NCI-H2081 treated with DMSO at 0.1 percent for 48 hours (cell line): ENCODE results near the gene ERC2.

ENCODE experiments used
- DNase-seq: peaks from one replicate; lab custom pipeline; 2025; lab: John Stamatoyannopoulos, UW

The ERC2 gene

GRCh38 chr3:55988905-55989304, 479.4 kb downstream of the ERC2 start:
- no peak for DNase-seq

- DNase-seq, result no peak
Measured at GRCh38 chr3:55984626-55985025, 483.6 kb downstream of the ERC2 start.

GRCh38 chr3:55978953-55979352, 489.3 kb downstream of the ERC2 start:
- no peak for DNase-seq

DNA sequence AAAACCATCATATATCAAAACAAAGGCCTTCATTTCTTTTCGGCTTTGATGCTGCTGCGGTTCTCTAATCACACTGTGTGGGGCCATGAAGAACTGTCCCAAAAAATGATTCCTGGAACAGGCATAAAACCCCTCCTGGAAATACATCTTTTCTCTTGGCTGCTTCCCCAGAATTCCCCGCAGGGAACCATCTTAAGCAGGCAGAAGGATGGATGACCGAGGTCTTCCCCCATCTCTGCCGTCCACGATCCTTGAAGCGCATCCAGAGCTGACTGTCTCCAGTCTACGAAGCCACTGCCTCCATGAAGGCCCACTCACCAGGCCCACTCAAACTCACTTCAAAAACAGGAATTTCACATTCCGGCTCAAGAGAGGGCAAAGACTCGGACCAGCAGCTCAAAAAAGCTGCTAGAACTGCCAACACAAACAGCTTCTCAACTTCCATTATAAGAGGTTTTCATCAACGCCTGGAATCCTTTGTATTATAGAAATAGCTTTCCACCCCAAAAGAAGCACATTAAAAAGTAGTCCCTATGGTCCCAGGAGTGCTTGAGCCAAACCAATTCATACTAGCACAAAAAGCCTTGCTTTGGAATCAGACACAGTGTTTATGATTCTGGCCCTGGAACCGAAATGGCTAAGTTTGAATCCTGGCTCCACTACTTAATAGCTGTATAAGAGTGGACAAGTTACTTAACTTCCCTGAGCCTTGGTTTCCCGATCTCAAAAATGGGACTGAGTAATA, 493.7 kb downstream of the ERC2 start:
- no peak for DNase-seq

DNA sequence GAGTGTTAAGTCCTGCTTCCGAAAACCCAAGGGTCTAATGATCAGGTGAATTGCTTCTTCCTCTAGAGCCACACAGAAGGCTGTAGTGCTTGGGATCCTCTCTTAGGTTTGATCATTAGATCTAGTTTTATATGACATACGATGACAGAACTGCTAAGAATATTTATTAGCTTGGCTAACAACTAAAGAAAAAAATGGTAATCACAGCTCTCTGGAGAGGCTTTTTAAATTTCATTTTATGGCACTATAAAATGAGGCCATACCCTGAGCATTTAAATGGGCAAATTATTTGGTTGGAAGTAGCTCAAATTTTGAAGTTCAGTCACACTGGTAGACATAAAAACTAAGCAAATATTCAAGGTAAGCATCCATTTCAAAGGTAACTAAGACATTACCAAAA, 498.6 kb downstream of the ERC2 start:
- DNase-seq, result no peak

DNA sequence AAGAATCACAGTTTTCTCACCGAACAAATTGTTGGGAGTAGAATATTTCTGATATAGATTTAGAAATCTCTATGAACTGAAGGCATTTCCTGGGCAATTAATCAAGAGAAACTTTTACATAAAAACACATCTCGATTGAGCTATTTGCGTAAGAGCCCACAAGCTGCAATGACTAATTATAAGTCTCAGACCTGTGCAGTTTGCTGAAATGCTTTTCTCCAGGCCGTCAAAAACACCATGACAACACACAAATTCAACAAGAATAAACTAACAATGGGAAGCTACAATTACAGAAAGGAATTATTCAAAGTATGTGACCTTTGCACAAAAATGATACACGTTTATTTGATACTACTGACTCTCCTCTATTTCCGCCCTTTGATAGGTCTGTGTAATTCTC, 499.9 kb downstream of the ERC2 start:
- no peak for DNase-seq

- DNase-seq, result no peak
Measured at GRCh38 chr3:55966566-55966965, 501.7 kb downstream of the ERC2 start.

GRCh38 chr3:55965776-55966175, 502.5 kb downstream of the ERC2 start:
- DNase-seq, result no peak

DNA sequence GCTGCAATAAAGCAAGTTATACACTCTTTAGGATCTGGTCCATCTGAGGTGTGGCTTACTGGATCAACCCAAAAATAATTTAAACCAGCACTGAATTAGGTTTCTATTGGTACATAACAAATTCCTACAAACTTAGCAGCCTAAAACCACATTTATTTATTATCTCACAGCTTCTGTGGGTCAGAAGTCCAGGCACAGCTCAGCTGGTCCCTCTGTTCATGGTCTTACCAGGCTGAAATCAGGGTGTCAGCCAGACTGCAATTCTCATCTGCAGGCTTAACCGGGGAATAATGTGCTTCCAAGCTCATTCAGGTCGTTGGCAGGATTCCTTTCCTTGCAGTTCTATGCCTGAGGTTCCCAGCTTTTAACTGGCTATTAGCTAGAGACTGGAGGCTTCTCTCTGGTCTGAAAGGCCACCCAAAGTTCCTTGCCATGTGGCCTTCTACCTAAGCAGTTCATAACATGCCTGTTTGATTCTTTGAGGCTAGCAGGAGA, 503.7 kb downstream of the ERC2 start:
- DNase-seq, result no peak

- peak; percentile 2 for DNase-seq
Measured at GRCh38 chr3:55963601-55964000, 504.7 kb downstream of the ERC2 start.

- DNase-seq, result no peak
Measured at GRCh38 chr3:55959471-55960080, 508.7 kb downstream of the ERC2 start.

DNA sequence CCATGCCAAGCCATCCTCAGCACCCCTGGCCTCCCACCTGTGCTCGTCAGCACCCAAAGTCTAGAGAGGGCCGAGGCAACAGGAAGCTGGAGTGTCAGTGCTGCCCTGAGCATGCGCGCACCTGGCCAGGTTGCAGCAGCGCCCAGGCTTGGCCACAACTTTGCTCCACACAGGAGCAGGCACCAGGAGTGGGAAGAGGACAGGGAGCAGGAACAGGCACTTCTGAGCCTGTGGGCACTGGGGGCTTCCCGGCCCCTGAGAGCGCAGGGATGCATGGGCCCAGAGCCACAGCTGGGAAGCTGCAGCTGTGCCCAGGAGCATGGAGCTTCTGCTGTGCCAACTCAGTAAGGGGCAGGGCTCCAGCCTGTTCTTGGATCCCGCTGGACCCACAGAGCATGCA, 509.7 kb downstream of the ERC2 start:
- DNase-seq, result no peak

DNA sequence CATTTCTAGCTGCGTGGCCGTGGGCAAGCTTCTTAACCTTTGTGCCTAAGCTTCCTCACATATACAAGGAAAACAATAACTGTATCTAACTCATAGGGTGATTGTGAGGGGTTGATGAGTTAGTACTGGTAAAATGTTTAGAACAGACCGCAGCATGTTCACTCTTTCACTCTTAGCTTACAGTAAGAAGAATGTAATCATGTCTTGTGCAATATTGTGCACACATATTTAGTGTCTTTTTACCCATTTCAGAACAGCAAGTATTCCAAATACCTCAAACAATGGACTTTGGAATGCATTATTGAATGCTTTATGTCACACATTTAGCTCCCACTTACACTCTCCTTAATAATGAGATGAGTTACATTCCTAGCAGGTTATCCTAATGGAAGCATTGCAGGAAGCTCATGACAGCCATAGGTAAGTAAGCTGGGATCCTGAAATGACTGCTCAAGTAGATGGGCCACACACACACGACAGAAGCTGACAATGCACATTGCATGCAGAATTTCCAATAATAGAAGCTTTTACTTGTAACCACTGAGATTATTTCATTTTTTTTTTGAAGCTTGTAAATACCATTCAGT, 512.3 kb downstream of the ERC2 start:
- DNase-seq, result no peak

DNA sequence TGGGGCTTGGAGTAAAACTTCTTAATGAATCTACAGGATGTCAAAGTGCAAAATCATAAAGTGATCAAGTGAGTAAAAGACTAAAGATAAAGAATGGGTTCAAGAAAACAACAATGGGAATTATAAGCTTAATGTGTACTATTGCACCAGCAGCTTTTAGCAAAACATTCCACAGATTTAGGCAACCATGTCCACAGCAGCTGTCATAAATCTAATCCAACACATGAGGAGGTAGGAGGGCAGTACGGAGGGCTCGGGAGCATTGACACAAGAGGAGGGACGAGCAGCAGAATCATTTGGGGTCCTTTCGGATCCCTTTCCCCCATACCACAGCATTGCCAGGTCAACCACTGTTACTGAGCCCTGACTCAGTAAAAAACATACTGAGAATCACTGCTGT, 516.9 kb downstream of the ERC2 start:
- no peak for DNase-seq

- no peak for DNase-seq
Measured at GRCh38 chr3:55947406-55947805, 520.9 kb downstream of the ERC2 start.

- no peak for DNase-seq
Measured at GRCh38 chr3:55946574-55947160, 521.6 kb downstream of the ERC2 start.

DNA sequence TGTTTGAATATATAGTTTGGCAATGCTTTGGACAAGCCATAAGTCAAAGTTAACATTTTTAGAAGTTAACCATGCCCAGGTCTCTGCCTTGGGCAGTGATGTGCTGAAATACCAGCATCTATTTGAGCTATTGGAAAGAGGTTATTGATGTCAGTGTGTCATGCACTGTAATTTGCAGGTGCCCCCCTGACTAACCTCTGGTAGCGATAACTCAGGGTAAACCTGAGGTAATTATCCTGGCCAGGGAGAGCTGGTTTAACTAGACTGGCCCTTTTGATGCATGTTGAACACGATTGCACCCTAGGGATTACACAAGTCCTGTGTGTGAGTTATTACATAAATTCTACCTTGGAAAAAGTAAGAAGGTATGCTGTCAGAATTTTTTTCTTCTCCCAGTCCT, 525.4 kb downstream of the ERC2 start:
- DNase-seq, result no peak

DNA sequence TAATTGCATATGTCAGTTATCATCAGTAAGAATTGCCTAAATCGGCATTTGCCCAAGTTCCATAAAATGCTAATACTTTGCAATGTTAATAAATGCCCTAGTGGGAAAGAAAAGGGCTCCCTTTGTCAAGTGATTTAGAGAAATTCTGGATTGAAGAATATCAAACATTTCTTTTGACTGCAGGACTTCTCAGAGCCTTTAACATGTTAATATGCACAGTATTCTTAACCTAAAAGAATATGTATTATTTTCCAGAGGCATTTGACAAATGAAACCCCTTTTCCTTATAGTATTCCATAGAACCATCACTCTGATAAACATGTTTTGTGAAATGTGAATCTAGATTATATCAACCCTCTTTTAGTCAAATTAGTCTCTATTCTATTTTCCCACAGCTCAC, 529.0 kb downstream of the ERC2 start:
- DNase-seq, result no peak

DNA sequence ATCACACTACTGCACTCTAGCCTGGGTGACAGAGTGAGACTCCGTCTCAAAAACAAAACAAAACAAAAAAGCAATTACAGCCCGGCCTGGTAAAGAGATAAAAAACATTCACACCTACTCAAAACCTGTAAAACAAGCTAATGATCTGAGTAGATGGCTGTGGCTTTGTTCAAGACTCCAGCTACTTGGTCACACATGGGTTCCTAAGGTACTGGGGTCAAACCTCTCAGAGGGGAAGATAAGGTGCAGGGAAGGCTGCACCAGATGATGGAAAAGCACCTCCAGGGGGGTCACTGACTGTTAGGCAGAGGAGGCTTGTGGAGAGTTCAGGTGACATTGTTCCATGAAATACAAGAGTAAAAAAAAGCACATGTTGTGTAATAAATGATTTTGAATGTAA, 531.0 kb downstream of the ERC2 start:
- DNase-seq, result no peak

GRCh38 chr3:55936549-55937052, 531.7 kb downstream of the ERC2 start:
- no peak for DNase-seq

GRCh38 chr3:55935241-55935640, 533.0 kb downstream of the ERC2 start:
- peak; percentile 71 for DNase-seq

DNA sequence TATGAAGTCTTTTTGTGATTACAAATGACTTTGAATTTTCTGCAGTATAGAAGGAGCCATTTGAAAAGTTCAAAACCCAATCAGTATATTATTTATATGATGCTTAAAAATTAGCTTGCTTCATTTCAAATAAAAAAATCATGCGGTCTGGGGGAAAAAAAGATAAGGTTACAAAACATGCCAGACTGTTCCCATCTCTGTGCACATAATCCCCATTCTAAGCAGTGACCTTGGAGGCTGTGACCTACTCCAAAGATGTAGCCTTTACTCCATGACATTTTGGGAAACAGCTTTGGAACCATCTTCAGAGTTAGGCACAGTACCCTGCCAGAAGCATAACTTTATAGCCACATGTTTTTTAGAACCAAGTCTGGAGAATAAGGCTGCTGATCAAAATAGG, 533.5 kb downstream of the ERC2 start:
- no peak for DNase-seq
